HG03558 (cell line): ENCODE results near the gene IFNAR2.

Source experiments
- ATAC-seq: cut with Tn5 transposase; IDR thresholded peaks from one replicate; pipeline ENCODE4 v1.9.1; 2021; ENCODE audit warnings: moderate number of reproducible peaks; ENCODE audit not compliant: unreplicated experiment; ENCODE audit errors: extremely low read depth

The IFNAR2 gene

DNA sequence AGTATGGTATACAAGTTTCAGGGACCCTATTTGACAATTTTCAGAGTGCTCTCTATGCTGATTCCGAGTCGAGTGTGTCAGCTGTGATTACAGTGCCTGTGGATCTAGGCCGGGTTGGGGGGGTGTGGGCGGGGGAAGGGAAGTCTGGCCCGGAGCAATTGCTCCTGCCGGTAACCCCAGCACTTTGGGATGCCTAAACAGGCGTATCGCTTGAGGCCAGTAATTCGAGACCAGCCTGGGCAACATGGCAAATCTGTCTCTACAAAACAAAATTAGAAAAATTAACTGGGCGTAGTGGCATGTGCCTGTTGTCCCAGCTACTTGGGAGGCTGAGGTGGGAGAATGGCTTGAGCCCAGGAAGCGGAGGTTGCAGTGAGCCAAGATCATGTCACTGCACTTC, 34.8 kb downstream of the IFNAR2 start:
- ATAC-seq, result no peak

- ATAC-seq, result no peak
These were observed 35.9 kb downstream of the IFNAR2 start for GRCh38 chr21:33265664-33266049.

- no peak for ATAC-seq
These were observed 36.5 kb downstream of the IFNAR2 start, which contains the start of gene IL10RB for GRCh38 chr21:33266050-33266788. IL10RB (plus strand) TSS chr21:33266367; CDS start chr21:33266466, 99 bp downstream.

- ATAC-seq, result no peak
These were observed 37.0 kb downstream of the IFNAR2 start for GRCh38 chr21:33266789-33267135.

- ATAC-seq, result no peak
These were observed 37.5 kb downstream of the IFNAR2 start for GRCh38 chr21:33267250-33267649.

GRCh38 chr21:33268393-33268736, 38.6 kb downstream of the IFNAR2 start:
- ATAC-seq, result peak; percentile 14

DNA sequence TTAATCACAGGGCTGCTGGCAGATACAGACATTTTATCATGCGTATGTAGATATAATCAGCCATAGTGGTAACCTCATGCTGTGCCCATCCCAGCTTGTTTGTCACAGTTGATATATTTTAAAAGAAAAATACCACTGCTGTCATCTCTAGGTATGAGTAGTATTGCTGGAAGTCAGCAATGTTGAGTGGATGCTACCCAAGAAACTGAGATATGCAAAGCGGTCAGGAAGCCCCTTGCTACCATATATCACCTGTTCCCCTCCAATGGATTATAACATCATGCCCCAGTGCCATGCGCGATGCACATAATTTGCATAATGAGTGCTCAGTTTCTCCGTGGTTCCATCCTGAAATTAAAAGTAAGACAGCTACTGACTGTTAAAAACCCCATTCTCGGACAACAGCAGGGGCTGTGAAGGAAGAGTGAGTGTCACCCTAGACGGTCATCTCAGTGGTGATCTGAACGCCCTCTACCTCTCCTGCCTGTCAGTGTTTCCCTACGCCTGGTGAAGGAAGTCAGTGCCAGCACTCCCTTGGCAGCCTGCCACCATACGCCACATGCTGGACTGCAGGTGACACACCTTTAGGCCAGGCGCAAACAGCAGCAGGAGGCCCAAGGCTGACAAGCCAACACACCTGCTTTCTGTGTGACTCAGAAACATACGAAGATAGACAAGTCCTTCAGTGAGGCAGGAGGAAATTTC, 39.2 kb downstream of the IFNAR2 start:
- peak; percentile 46 for ATAC-seq

GRCh38 chr21:33270986-33271385, 41.2 kb downstream of the IFNAR2 start:
- ATAC-seq, result no peak

- ATAC-seq, result no peak
These were observed 43.3 kb downstream of the IFNAR2 start for GRCh38 chr21:33273044-33273443.

- ATAC-seq, result no peak
These were observed 49.0 kb downstream of the IFNAR2 start for GRCh38 chr21:33278721-33279120.

DNA sequence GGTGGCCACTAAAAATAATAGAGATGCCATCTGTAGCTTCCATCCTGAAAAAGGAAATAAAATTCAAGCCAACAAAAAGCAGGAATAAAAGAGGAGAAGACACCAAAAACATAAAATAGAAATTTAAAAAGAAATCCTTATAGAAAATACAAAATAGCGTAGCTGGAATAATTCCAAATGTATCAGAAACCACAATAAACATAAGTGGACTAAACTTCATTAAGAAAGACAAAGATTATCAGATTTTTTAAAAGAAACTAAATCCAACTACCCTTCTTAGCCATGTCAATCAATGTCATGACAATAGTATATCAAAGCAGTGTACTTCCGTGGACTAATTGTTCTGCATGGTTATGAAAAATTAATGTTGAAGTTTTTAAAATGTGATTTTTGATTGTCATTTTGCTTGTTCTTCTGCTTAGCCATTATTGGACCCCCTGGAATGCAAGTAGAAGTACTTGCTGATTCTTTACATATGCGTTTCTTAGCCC, 49.6 kb downstream of the IFNAR2 start:
- no peak for ATAC-seq
